HL-60 (cell line): ENCODE measurements around the gene CIDEC.
"Not testable (repeated sequence)": the region's sequence is repeated elsewhere in the genome, so short reads cannot be mapped to it uniquely, and the experiment has no call there.

Source experiments
- DNase-seq, 2 experiments: peaks; one replicate each; pipeline ENCODE4 v3.0.0-alpha.2; 2010 to 2020; ENCODE audit warnings: low read depth in 1 of 2, low spot score in 1 of 2
- H3K27ac ChIP-seq: fragments of 250-450 bp; sonication (Bioruptor Pico); replicated peaks from 2 replicates; pipeline ENCODE4 v1.5.1; 2020; ENCODE audit warnings: mild to moderate bottlenecking, moderate library complexity
- H3K27me3 ChIP-seq: fragments of 250-450 bp; sonication (Bioruptor Pico); 2 replicates; pipeline ENCODE4 v1.5.1; 2021; ENCODE audit warnings: mild to moderate bottlenecking, moderate library complexity; ENCODE audit not compliant: insufficient read depth, poor library complexity, severe bottlenecking
- H3K4me3 ChIP-seq: replicated peaks from 2 replicates; pipeline ENCODE4 v1.5.1; 2011; ENCODE audit warnings: mild to moderate bottlenecking, control low read depth, low read length; ENCODE audit not compliant: insufficient read depth
- GABPA ChIP-seq: IDR thresholded peaks from 2 replicates; pipeline ENCODE4 v1.6.1; 2012; ENCODE audit warnings: low read depth
- POLR2AphosphoS5 ChIP-seq: IDR thresholded peaks from 2 replicates; pipeline ENCODE4 v1.6.1; 2012; ENCODE audit warnings: low read depth
- SPI1 ChIP-seq: IDR thresholded peaks from 2 replicates; pipeline ENCODE4 v1.6.1; 2012; ENCODE audit warnings: low read depth, mild to moderate bottlenecking, borderline replicate concordance
- TF ChIP-seq, protein P1 (sequence below): IDR thresholded peaks from 2 replicates; pipeline ENCODE4 v1.6.1; 2012; ENCODE audit warnings: low read depth; ENCODE audit not compliant: insufficient replicate concordance
- TF ChIP-seq, protein P2 (sequence below): IDR thresholded peaks from one replicate; pipeline ENCODE4 v1.5.1; 2011; ENCODE audit warnings: low read length, control low read depth, inconsistent platforms; ENCODE audit not compliant: insufficient read depth

Gene CIDEC

DNA sequence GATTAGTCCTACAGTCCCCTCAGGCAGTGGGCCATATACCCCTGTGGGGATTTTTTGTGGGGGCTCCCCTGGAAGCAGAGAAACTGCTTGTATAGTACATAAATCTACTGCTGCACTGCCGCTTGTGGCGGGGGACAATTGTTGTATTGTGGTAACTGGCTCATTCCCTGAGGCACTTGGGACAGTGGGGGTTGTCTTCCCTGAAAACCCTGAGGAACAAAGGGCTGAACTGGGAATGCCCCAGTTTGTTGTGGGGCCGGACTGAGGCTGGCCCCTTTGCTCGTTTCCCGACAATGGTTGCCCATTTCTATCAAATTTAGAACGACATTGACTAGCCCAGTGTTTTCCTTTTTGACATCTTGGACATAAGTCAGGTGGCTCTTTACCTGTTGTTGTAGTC, 28.7 kb downstream of the CIDEC start:
- not testable (repeated sequence) for DNase-seq, H3K27ac ChIP-seq, H3K27me3 ChIP-seq, H3K4me3 ChIP-seq

DNA sequence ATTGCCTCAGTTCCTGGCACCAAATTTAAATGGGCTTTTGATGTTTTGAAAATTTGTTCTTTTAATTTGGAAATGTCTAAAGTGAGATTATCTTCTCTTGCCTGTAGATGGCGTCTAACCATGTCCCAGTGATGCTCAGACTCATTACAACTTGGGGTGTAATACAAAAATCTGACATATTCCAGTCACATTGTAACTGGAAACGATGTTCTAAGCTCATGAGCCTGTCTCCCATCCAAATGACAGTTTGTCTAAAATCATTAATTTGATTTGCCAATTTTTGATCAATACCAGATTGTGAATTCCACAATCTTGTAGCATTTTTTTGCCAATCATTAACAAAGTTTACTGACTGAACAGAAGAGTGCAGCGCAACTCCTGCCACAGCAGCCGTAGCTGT, 31.2 kb downstream of the CIDEC start:
- not testable (repeated sequence) for H3K27ac ChIP-seq, H3K27me3 ChIP-seq, H3K4me3 ChIP-seq
- peak in 1 of 2 experiments; percentile 28 for DNase-seq

DNA sequence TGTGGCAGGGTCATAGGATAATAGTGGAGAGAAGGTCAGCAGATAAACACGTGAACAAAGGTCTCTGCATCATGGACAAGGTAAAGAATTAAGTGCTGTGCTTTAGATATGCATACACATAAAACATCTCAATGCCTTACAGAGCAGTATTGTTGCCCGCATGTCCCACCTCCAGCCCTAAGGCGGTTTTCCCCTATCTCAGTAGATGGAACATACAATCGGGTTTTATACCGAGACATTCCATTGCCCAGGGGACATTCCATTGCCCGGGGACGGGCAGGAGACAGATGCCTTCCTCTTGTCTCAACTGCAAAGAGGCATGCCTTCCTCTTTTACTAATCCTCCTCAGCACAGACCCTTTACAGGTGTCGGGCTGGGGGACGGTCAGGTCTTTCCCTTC, 32.2 kb downstream of the CIDEC start:
- H3K4me3 ChIP-seq, H3K27me3 ChIP-seq, H3K27ac ChIP-seq, DNase-seq: not testable (repeated sequence)

DNA sequence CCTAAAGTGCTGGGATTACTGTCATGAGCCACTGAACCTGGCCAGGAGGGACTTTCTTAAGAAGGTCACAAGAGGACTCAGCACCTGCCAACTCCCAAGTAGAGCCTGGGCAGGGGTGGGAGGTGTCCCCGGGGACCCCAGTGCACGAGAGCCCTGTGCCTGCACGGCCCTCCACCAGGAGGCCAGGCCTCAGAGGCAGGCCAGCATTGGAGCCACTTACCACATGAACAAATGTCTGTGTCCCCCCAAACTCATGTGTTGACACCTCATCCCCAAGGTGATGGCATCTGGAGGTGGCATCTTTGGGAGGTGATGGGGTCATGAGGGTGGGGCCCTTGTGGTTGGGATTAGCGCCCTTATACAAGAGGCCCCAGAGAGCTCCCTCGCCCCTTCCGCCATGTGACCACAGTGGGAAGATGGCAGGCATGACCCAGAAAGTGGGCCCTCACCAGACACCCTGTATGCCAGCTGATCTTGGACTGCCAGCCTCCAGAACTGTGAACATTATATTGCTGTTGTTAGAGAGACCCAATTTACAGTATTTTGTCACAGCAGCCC, 33.0 kb downstream of the CIDEC start:
- H3K27ac ChIP-seq, result no peak overlapping the region
- no peak for DNase-seq
- H3K4me3 ChIP-seq, result no peak overlapping the region
- no peaks in the 10 kb centered on the region for H3K27me3 ChIP-seq
- TF ChIP-seq, protein P1, sequence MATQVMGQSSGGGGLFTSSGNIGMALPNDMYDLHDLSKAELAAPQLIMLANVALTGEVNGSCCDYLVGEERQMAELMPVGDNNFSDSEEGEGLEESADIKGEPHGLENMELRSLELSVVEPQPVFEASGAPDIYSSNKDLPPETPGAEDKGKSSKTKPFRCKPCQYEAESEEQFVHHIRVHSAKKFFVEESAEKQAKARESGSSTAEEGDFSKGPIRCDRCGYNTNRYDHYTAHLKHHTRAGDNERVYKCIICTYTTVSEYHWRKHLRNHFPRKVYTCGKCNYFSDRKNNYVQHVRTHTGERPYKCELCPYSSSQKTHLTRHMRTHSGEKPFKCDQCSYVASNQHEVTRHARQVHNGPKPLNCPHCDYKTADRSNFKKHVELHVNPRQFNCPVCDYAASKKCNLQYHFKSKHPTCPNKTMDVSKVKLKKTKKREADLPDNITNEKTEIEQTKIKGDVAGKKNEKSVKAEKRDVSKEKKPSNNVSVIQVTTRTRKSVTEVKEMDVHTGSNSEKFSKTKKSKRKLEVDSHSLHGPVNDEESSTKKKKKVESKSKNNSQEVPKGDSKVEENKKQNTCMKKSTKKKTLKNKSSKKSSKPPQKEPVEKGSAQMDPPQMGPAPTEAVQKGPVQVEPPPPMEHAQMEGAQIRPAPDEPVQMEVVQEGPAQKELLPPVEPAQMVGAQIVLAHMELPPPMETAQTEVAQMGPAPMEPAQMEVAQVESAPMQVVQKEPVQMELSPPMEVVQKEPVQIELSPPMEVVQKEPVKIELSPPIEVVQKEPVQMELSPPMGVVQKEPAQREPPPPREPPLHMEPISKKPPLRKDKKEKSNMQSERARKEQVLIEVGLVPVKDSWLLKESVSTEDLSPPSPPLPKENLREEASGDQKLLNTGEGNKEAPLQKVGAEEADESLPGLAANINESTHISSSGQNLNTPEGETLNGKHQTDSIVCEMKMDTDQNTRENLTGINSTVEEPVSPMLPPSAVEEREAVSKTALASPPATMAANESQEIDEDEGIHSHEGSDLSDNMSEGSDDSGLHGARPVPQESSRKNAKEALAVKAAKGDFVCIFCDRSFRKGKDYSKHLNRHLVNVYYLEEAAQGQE, result no peak
- no peak for TF ChIP-seq POLR2AphosphoS5
- TF ChIP-seq, protein P2, sequence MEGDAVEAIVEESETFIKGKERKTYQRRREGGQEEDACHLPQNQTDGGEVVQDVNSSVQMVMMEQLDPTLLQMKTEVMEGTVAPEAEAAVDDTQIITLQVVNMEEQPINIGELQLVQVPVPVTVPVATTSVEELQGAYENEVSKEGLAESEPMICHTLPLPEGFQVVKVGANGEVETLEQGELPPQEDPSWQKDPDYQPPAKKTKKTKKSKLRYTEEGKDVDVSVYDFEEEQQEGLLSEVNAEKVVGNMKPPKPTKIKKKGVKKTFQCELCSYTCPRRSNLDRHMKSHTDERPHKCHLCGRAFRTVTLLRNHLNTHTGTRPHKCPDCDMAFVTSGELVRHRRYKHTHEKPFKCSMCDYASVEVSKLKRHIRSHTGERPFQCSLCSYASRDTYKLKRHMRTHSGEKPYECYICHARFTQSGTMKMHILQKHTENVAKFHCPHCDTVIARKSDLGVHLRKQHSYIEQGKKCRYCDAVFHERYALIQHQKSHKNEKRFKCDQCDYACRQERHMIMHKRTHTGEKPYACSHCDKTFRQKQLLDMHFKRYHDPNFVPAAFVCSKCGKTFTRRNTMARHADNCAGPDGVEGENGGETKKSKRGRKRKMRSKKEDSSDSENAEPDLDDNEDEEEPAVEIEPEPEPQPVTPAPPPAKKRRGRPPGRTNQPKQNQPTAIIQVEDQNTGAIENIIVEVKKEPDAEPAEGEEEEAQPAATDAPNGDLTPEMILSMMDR, result no peak
- TF ChIP-seq GABPA, result no peak
- no peak for TF ChIP-seq SPI1

DNA sequence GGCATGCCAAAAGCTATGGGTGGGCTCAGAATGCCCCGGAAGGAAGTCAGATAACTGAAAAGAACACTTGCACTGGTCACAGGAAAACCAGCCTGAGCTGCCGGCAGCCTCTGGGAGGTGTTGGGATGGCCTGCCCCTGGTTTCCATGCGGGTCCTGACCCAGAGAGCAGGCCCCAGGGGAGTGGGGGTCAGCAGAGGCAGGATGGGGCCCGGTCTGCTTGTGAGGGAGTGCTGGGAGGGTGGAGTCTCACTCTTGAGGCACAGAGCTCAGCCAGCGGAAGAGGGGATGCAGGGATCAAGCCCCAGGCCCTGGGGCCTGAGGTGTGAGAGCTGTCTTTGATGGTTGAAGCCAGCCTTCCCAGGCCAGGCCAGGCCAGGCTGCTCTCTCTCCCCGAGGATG, 33.8 kb downstream of the CIDEC start:
- Histone ChIP-seq H3K27me3 (no peaks in the 10 kb centered on the region), H3K4me3 (no peak overlapping the region), H3K27ac (no peak overlapping the region)
- no peak for TF ChIP-seq POLR2AphosphoS5
- no peak for TF ChIP-seq GABPA
- TF ChIP-seq, protein P1, result no peak
- TF ChIP-seq SPI1, result no peak
- TF ChIP-seq, protein P2, result no peak
- no peak for DNase-seq
